Smooth muscle cell (in vitro differentiated cells): Measurements from ENCODE around the gene PRDM15. TPM values are rescaled to one million over a fixed set of nuclear protein-coding genes. Genes with fewer than 3 reads are reported as not detected.

ENCODE experiments used
- DNase-seq: peaks from one replicate; lab custom pipeline; 2025; ENCODE audit not compliant: unreplicated experiment; lab: John Stamatoyannopoulos, UW
- H2AFZ ChIP-seq: fragments of 200-600 bp; sonication (generic); 2 replicates; pipeline ENCODE4 v1.6.0; 2016; ENCODE audit warnings: antibody characterized with exemption, low read depth, mild to moderate bottlenecking
- H3F3A ChIP-seq: fragments of 200-600 bp; sonication (generic); 2 replicates; pipeline ENCODE4 v1.6.0; 2017; ENCODE audit warnings: antibody characterized with exemption, low read depth
- H3K27ac ChIP-seq: fragments of 200-600 bp; sonication (generic); 2 replicates; pipeline ENCODE4 v1.5.1; 2016; ENCODE audit warnings: low read depth, mild to moderate bottlenecking
- H3K27me3 ChIP-seq: fragments of 200-600 bp; sonication (generic); 2 replicates; pipeline ENCODE4 v1.6.1; 2016; ENCODE audit warnings: low read depth, mild to moderate bottlenecking
- H3K36me3 ChIP-seq: fragments of 200-600 bp; sonication (generic); 2 replicates; pipeline ENCODE4 v1.5.1; 2016; ENCODE audit warnings: low read depth
- H3K4me1 ChIP-seq: fragments of 200-600 bp; sonication (generic); 2 replicates; pipeline ENCODE4 v1.5.1; 2016; ENCODE audit warnings: low read depth
- H3K4me2 ChIP-seq: fragments of 200-600 bp; sonication (generic); 2 replicates; pipeline ENCODE4 v1.6.0; 2016; ENCODE audit warnings: mild to moderate bottlenecking
- H3K4me3 ChIP-seq: fragments of 200-600 bp; sonication (generic); 2 replicates; pipeline ENCODE4 v1.5.1; 2016; ENCODE audit warnings: mild to moderate bottlenecking
- H3K79me2 ChIP-seq: fragments of 200-600 bp; sonication (generic); 2 replicates; pipeline ENCODE4 v1.6.0; 2016; ENCODE audit warnings: low read depth, mild to moderate bottlenecking
- H3K9ac ChIP-seq: fragments of 200-600 bp; sonication (generic); 2 replicates; pipeline ENCODE4 v1.6.0; 2016; ENCODE audit warnings: low read depth
- H3K9me3 ChIP-seq: fragments of 200-600 bp; sonication (generic); replicated peaks from 2 replicates; pipeline ENCODE4 v1.5.1; 2016; ENCODE audit warnings: low read depth
- H4K20me1 ChIP-seq: fragments of 200-600 bp; sonication (generic); 2 replicates; pipeline ENCODE4 v1.6.0; 2016; ENCODE audit warnings: low read depth
- WGBS: methylation state at CpG from one replicate; pipeline ENCODE4 v1.1.7; 2016; ENCODE audit warnings: low lambda C conversion rate; 5-methylcytosine and 5-hydroxymethylcytosine counted together
- polyA plus RNA-seq: library from polyadenylated mRNA; unstranded; fragments of >200 nt; fragmentation: Nextera tagmentation; extraction: Ambion mirVana; gene quantifications from 2 replicates; pipeline ENCODE4 v1.2.1, GENCODE V29; 2016
- total RNA-seq: library from RNA; depleted of rRNA; stranded (reverse); fragments of >200 nt; gene quantifications from 2 replicates; pipeline ENCODE4 v1.2.3, GENCODE V29; 2014
- TF ChIP-seq, protein P1 (sequence below): fragments of 200-600 bp; sonication (generic); IDR thresholded peaks from 2 replicates; pipeline ENCODE4 v1.5.1; 2017; ENCODE audit warnings: borderline replicate concordance, mild to moderate bottlenecking, antibody characterized with exemption; ENCODE audit not compliant: insufficient read depth, poor library complexity, severe bottlenecking

Gene PRDM15
- total and polyA plus RNA-seq, 2 experiments from 2014 or later = 2.0 to 6.8 TPM

DNA sequence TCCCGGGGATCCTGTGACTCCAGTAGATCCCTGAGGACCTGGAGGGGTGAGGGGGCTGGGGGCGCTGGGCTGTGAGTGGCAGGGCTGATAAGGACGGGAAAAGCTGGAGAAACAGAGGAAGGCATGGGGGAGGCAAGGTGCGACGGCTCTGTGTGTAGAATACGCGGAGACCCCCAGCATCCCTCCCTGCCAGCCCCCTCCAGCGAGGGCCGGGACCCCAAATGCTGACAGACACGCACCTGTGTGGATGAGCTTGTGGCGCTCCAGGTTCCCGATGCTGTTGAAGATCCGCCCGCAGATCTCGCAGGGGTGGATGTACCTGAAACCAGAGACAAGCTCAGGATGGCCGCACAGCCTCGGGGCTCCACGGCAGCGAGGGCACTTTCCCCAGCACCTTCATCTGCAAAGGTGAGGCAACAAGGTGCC, 59.3 kb downstream of the PRDM15 start:
- Histone ChIP-seq H3K27me3 (no peaks in the 10 kb centered on the region), H3K79me2 (no peaks in the 10 kb centered on the region), H3K9me3 (no peaks in the 10 kb centered on the region), H3K9ac (no peak overlapping the region), H3F3A (no peaks in the 10 kb centered on the region), H3K4me2 (no peak overlapping the region), H3K4me1 (no peaks in the 10 kb centered on the region), H3K27ac (no peak overlapping the region), H3K36me3 (no peaks in the 10 kb centered on the region), H2AFZ (no peak overlapping the region), H4K20me1 (no peaks in the 10 kb centered on the region), H3K4me3 (no peak overlapping the region)
- TF ChIP-seq, protein P1, sequence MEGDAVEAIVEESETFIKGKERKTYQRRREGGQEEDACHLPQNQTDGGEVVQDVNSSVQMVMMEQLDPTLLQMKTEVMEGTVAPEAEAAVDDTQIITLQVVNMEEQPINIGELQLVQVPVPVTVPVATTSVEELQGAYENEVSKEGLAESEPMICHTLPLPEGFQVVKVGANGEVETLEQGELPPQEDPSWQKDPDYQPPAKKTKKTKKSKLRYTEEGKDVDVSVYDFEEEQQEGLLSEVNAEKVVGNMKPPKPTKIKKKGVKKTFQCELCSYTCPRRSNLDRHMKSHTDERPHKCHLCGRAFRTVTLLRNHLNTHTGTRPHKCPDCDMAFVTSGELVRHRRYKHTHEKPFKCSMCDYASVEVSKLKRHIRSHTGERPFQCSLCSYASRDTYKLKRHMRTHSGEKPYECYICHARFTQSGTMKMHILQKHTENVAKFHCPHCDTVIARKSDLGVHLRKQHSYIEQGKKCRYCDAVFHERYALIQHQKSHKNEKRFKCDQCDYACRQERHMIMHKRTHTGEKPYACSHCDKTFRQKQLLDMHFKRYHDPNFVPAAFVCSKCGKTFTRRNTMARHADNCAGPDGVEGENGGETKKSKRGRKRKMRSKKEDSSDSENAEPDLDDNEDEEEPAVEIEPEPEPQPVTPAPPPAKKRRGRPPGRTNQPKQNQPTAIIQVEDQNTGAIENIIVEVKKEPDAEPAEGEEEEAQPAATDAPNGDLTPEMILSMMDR = no peak
- DNase-seq = no peak
- 87% methylated on average over 9 of the region's 19 CpGs for WGBS

DNA sequence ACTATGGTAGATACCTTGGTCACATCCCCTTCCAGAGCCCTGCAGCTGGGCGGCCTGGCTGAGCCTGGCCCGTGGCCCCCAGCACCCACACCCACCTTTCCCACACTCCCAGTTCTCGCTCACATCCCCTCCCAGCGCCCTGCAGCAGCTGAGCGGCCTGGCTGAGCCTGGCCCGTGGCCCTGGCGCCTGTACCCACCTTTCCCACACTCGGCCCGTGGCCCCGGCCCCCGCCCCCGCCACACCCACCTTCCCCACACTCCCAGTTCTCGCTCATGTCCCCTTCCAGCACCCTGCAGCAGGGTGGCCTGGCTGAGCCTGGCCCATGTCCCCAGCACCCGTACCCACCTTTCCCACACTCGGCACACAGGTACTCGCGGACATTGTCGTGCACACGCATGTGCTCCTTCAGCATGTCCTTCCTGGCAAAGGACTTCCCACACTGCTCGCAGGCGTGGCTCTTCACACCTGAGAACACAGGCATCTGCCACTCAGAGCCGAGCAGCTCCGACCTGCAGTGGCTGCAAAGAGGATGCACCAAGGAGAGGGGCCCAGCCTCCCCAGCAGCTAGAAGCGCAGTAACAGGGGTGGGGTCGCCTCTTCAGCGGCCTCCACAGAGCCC, 59.8 kb downstream of the PRDM15 start:
- 96% methylated on average over 14 of the region's 26 CpGs for WGBS
- Histone ChIP-seq H3K4me1 (no peaks in the 10 kb centered on the region), H3K4me2 (no peak overlapping the region), H4K20me1 (no peaks in the 10 kb centered on the region), H3K4me3 (no peak overlapping the region), H3K27ac (no peak overlapping the region), H2AFZ (no peak overlapping the region), H3K27me3 (no peaks in the 10 kb centered on the region), H3K79me2 (no peaks in the 10 kb centered on the region), H3F3A (no peaks in the 10 kb centered on the region), H3K36me3 (no peaks in the 10 kb centered on the region), H3K9me3 (no peaks in the 10 kb centered on the region), H3K9ac (no peak overlapping the region)
- TF ChIP-seq, protein P1 = no peak
- no peak for DNase-seq

DNA sequence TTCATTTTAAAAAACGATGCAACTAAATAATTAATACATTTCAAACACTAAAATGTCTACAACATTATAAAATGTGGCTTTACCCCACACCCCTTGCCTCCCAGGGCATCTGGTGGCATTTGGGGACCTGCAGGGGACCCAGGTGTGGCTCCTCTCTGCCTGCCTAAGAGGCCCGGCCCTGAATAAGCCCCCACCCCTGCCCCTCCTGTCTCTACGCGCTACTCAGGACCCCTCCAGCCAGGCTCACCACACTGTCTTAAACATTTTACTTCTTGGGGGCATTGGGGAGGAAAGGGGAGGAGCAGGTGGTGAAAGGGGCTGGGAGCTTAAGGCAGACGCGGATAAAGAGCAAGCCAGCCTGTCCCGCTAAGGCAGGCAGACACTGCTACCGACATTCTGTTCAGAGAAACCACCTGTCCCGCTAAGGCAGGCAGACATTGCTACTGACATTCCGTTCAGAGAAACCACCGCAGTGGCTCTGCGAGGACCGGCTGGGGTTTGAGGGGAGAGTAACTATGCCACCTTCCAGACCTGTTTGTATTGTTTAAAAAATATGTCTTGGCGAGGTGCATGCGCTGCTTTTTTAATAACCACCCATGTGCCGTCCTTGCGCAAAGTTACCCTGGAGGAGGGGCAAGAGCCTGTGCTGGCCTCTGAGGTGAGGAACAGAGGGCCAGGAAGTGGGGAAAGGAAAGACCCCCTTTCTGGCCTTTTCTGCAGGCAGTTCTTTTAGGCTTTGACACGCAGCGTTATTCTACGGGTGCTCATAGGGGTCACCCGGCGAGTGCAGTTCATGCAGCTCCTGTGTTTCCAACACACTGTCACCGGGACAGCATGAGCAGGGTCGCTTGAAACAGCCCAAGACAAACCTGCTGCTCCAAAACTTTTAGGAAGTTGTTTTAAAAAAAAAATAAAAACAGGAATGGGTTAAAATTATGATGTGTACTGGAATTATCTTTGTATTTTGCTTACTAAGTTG, 61.0 kb downstream of the PRDM15 start:
- H3K9ac ChIP-seq = no peak overlapping the region
- H3K36me3 ChIP-seq = no peaks in the 10 kb centered on the region
- TF ChIP-seq, protein P1 = no peak
- no peak overlapping the region for H3K4me3 ChIP-seq
- H3K79me2 ChIP-seq = no peaks in the 10 kb centered on the region
- H3K27me3 ChIP-seq = no peaks in the 10 kb centered on the region
- no peak overlapping the region for H3K27ac ChIP-seq
- no peaks in the 10 kb centered on the region for H3F3A ChIP-seq
- no peaks in the 10 kb centered on the region for H4K20me1 ChIP-seq
- H2AFZ ChIP-seq = no peak overlapping the region
- no peaks in the 10 kb centered on the region for H3K4me1 ChIP-seq
- no peaks in the 10 kb centered on the region for H3K9me3 ChIP-seq
- DNase-seq = no peak
- H3K4me2 ChIP-seq = no peak overlapping the region
- 96% methylated on average over 24 of the region's 24 CpGs for WGBS
